Measurements from ENCODE around the gene OR6C68. TPM values are rescaled to one million over a fixed set of nuclear protein-coding genes. Genes with fewer than 3 reads are reported as not detected.

The OR6C68 gene
- total and polyA plus RNA-seq, 9 of the 15 experiments (the other 6 are each of a cell fraction or from before 2014, with no cell fraction given) = not detected

GRCh38 chr12:55499231-55499630 is 7.1 kb downstream of the OR6C68 start:
- WGBS (ENCODE audit: insufficient coverage, low coverage, missing lambda C conversion rate) = 4% methylated on average over 4 of the region's 4 CpGs
- intact Hi-C loops (cut with micrococcal nuclease) = no loop called here

GRCh38 chr12:55499810-55500252 is 7.7 kb downstream of the OR6C68 start:
- WGBS (ENCODE audit: insufficient coverage, low coverage, missing lambda C conversion rate) = 0% methylated on average over 2 of the region's 2 CpGs
- TF ChIP-seq DLX4 (CRISPR knock-in tag; IDR thresholded peaks at IDR 0.05) (no peak), CBFB (CRISPR knock-in tag; IDR thresholded peaks at IDR 0.05) (no peak), XRCC4 (IDR thresholded peaks at IDR 0.05; ENCODE audit: extremely low read depth, insufficient read depth, insufficient read length) (no peak), THRA (IDR thresholded peaks at IDR 0.05) (no peak), MTA3 (IDR thresholded peaks at IDR 0.05; ENCODE audit: borderline replicate concordance) (no peak), MEIS2 (IDR thresholded peaks at IDR 0.05; ENCODE audit: partially characterized antibody) (peak; percentile 38), TEAD4 (IDR thresholded peaks at IDR 0.05; ENCODE audit: low read length) (peak; percentile 50; the same call in 1 of the 2 replicates), TEAD4 (CRISPR knock-in tag; IDR thresholded peaks at IDR 0.05; ENCODE audit: borderline replicate concordance) (no peak)

More at GRCh38 chr12:55499231-55499630, 7.1 kb downstream of the OR6C68 start:
- no peak overlapping the region for H3K27ac ChIP-seq (ENCODE audit: extremely low read depth, low read depth, low read length)
- H3K9me3 ChIP-seq (replicated peaks; ENCODE audit: control insufficient read depth, insufficient read depth, low read depth, low read length) = no peaks in the 10 kb centered on the region
- no peak for TF ChIP-seq PCBP1 (IDR thresholded peaks at IDR 0.05; ENCODE audit: low read depth, low read length, poor library complexity, severe bottlenecking)
- TF ChIP-seq, protein P1, sequence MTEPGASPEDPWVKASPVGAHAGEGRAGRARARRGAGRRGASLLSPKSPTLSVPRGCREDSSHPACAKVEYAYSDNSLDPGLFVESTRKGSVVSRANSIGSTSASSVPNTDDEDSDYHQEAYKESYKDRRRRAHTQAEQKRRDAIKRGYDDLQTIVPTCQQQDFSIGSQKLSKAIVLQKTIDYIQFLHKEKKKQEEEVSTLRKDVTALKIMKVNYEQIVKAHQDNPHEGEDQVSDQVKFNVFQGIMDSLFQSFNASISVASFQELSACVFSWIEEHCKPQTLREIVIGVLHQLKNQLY (CRISPR knock-in tag; conservative IDR thresholded peaks at IDR 0.05) = no peak
- peak; percentile 14; the same call in 1 of the 2 replicates for TF ChIP-seq RAD51 (IDR thresholded peaks at IDR 0.05; ENCODE audit: borderline replicate concordance, low read depth)
- no peak for TF ChIP-seq ZEB2 (IDR thresholded peaks at IDR 0.05)
- H3K36me3 ChIP-seq (ENCODE audit: control insufficient read depth, insufficient read depth, low read length) = no peaks in the 10 kb centered on the region
- no peak for FAIRE-seq
- H3K27me3 ChIP-seq (ENCODE audit: control insufficient read depth in 2 of 2, insufficient read depth in 2 of 2, low read length in 2 of 2) = no peaks in the 10 kb centered on the region
- no peak for ATAC-seq
- H3K4me1 ChIP-seq (replicated peaks in 1 of 2; ENCODE audit: control insufficient read depth in 2 of 2, insufficient read depth in 2 of 2, low read length in 2 of 2) = peaks cover 0 to 13% of the 10 kb centered on the region in 2 experiments; a peak in 1 of 5 replicates
- CTCF ChIA-PET (ENCODE audit: low intra/inter-chr PET ratio) = no interaction called here
- peak overlapping the region; percentile 22; the same call in 1 of the 2 replicates for H2AFZ ChIP-seq (ENCODE audit: low read depth, low read length)
- in situ Hi-C loops (cut with MboI) = no loop called here
- no peaks in the 10 kb centered on the region for H3K9me1 ChIP-seq (ENCODE audit: control insufficient read depth, insufficient read depth, low read length)
- no peak overlapping the region for H3K4me3 ChIP-seq
- H4K20me1 ChIP-seq (replicated peaks; ENCODE audit: control insufficient read depth, insufficient read depth, low read length) = no peaks in the 10 kb centered on the region
- no peak overlapping the region for H3K9ac ChIP-seq (ENCODE audit: insufficient read depth in 1 of 2, low read depth in 2 of 2, low read length in 2 of 2)
- DNase-seq (ENCODE audit: extremely low read depth in 1 of 4, low spot score in 3 of 4) = no peak
- POLR2A ChIA-PET = no interaction called here
- no peaks in the 10 kb centered on the region for H3K79me2 ChIP-seq (ENCODE audit: control insufficient read depth, insufficient read depth, low read length)
- no peak overlapping the region for H3K4me2 ChIP-seq (ENCODE audit: insufficient read depth, low read length)
- BruUV-seq (replicated peaks) = no TSS peak

More at GRCh38 chr12:55499810-55500252, 7.7 kb downstream of the OR6C68 start:
- peak in 2 of 4 experiments; percentile 16 to 36 for DNase-seq (ENCODE audit: extremely low read depth in 1 of 4, low spot score in 3 of 4)
- Histone ChIP-seq H3K79me2 (ENCODE audit: control insufficient read depth, insufficient read depth, low read length) (no peaks in the 10 kb centered on the region), H3K4me2 (ENCODE audit: insufficient read depth, low read length) (peak overlapping the region; percentile 42; the same call in 1 of the 2 replicates), H3K9me3 (replicated peaks; ENCODE audit: control insufficient read depth, insufficient read depth, low read depth, low read length) (no peaks in the 10 kb centered on the region), H3K36me3 (ENCODE audit: control insufficient read depth, insufficient read depth, low read length) (no peaks in the 10 kb centered on the region), H3K4me3 (no peak overlapping the region), H3K27me3 (ENCODE audit: control insufficient read depth in 2 of 2, insufficient read depth in 2 of 2, low read length in 2 of 2) (no peaks in the 10 kb centered on the region), H4K20me1 (replicated peaks; ENCODE audit: control insufficient read depth, insufficient read depth, low read length) (no peaks in the 10 kb centered on the region), H3K27ac (ENCODE audit: extremely low read depth, low read depth, low read length) (no peak overlapping the region), H3K9ac (ENCODE audit: insufficient read depth in 1 of 2, low read depth in 2 of 2, low read length in 2 of 2) (no peak overlapping the region), H3K9me1 (ENCODE audit: control insufficient read depth, insufficient read depth, low read length) (no peaks in the 10 kb centered on the region), H3K4me1 (replicated peaks in 1 of 2; ENCODE audit: control insufficient read depth in 2 of 2, insufficient read depth in 2 of 2, low read length in 2 of 2) (peaks cover 0 to 13% of the 10 kb centered on the region in 2 experiments; a peak in 1 of 5 replicates), H2AFZ (ENCODE audit: low read depth, low read length) (peak overlapping the region; percentile 10; the same call in 1 of the 2 replicates)
- ATAC-seq = peak; percentile 67
- FAIRE-seq = peak; percentile 54
- POLR2A ChIA-PET = interaction anchor here (1.1 kb wide), 1 partner anchor 19 kb away, joined by 3 read pairs; no protein-coding TSS in a partner anchor
- CTCF ChIA-PET (ENCODE audit: low intra/inter-chr PET ratio) = no interaction called here
- intact Hi-C loops (cut with micrococcal nuclease) = no loop called here
- in situ Hi-C loops (cut with MboI) = no loop called here
- BruUV-seq (replicated peaks) = no TSS peak

Data from K562 (cell line).